Thoracic aorta (tissue), 2 donors: ENCODE results near the gene LMNTD2. TPM values are rescaled to one million over a fixed set of nuclear protein-coding genes. Genes with fewer than 3 reads are reported as not detected.
"Not testable (repeated sequence)": the region's sequence is repeated elsewhere in the genome, so short reads cannot be mapped to it uniquely, and the experiment has no call there.

Source experiments
- ATAC-seq: fragments of 150-250 bp; one replicate; pipeline ENCODE4 v1.8.0; 2017; ENCODE audit warnings: low read depth; ENCODE audit not compliant: insufficient number of reproducible peaks, low FRiP score
- DNase-seq: peaks from one replicate; pipeline ENCODE4 v3.0.0-alpha.2; 2020; ENCODE audit warnings: low spot score
- H3K27ac ChIP-seq, 2 donors: fragments of 200-600 bp; sonication (generic); 1 replicate in 1 of 2; 2 replicates in 1 of 2; pipeline ENCODE4 v1.5.1; 2016; ENCODE audit warnings: mild to moderate bottlenecking in 2 of 2, moderate library complexity in 2 of 2
- H3K27me3 ChIP-seq: fragments of 200-600 bp; sonication (generic); replicated peaks from 2 replicates; pipeline ENCODE4 v1.6.0; 2016; ENCODE audit warnings: mild to moderate bottlenecking; ENCODE audit not compliant: insufficient read depth
- H3K36me3 ChIP-seq: fragments of 200-600 bp; sonication (generic); one replicate; pipeline ENCODE4 v1.5.1; 2016
- H3K4me1 ChIP-seq, 2 donors: fragments of 200-600 bp; sonication (generic); 1 replicate in 1 of 2; 2 replicates in 1 of 2; pipeline versions ENCODE4 v1.5.1 to v1.6.0; 2016; ENCODE audit warnings: low read depth in 2 of 2, mild to moderate bottlenecking in 1 of 2; ENCODE audit not compliant: control insufficient read depth in 1 of 2
- H3K4me3 ChIP-seq: fragments of 200-600 bp; sonication (generic); 2 replicates; pipeline ENCODE4 v1.5.1; 2016; ENCODE audit warnings: mild to moderate bottlenecking
- H3K9me3 ChIP-seq: fragments of 200-600 bp; sonication (generic); 2 replicates; pipeline ENCODE4 v1.5.1; 2016
- total RNA-seq, 2 donors: library from RNA; depleted of rRNA; stranded (reverse); fragments of >200 nt; gene quantifications; one replicate each; pipeline versions ENCODE4 v1.1.0 to v1.2.3, GENCODE V29; 2016
- TF ChIP-seq, protein P1 (sequence below): fragments of 200-600 bp; sonication (generic); IDR thresholded peaks from one replicate; pipeline ENCODE4 v1.5.1; 2019; ENCODE audit warnings: antibody characterized with exemption

Gene LMNTD2
- total RNA-seq, 2 donors from 2014 or later: 1.1 to 2.7 TPM

DNA sequence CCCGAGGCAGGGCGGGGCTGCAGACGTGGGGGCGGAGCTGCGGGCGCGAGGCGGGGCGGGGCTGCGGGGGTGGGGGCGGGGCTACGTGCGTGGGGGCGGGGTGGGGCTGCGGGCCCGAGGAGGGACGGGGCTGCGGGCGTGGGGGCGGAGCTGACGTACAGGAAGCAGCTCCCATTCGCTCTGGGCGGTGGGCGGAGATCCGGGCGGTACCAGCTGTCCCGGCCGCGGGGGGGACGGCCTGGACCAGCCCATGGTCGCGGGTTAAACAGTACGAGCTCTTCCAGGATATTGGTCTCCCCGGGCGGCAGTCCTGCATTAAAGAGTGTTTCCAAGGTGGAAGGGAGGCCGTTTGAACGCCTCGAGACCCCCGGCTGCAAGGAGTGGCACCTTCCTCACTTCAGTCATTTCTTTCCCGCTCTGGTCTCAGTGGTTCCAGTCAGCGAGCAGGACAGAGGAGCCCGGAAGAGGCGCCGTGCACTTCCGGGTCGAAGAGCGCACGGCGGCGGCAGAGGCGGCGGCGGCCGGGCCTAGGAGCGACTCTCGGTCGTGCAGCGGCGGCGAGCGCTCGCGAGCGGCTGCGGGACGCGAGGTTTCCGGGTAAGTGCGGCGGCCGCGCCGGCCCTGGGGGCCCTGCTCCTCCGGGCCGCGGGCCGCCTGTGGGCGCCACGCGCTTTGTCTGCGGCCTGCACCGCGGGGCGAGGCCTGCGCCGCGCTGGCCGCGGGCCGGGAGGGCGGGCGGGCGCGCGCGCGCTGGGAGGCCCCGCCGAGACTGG, 15.6 kb upstream of the LMNTD2 start, which contains the start of gene PHRF1:
PHRF1 (plus strand) TSS at position 475 of the 773 bp plus-strand sequence. CDS start 5,043 bp downstream, outside the sequence.
- H3K27ac ChIP-seq: peak within 1 kb of the TSS; percentile 83 to 89
- peak within 1 kb of the TSS; percentile 88 for H3K4me3 ChIP-seq
- H3K9me3 ChIP-seq: no peaks in the 10 kb centered on the region
- ATAC-seq (peak; percentile 88), DNase-seq (peak; percentile 73)
- no peaks in the 10 kb centered on the region for H3K27me3 ChIP-seq
- TF ChIP-seq, protein P1, sequence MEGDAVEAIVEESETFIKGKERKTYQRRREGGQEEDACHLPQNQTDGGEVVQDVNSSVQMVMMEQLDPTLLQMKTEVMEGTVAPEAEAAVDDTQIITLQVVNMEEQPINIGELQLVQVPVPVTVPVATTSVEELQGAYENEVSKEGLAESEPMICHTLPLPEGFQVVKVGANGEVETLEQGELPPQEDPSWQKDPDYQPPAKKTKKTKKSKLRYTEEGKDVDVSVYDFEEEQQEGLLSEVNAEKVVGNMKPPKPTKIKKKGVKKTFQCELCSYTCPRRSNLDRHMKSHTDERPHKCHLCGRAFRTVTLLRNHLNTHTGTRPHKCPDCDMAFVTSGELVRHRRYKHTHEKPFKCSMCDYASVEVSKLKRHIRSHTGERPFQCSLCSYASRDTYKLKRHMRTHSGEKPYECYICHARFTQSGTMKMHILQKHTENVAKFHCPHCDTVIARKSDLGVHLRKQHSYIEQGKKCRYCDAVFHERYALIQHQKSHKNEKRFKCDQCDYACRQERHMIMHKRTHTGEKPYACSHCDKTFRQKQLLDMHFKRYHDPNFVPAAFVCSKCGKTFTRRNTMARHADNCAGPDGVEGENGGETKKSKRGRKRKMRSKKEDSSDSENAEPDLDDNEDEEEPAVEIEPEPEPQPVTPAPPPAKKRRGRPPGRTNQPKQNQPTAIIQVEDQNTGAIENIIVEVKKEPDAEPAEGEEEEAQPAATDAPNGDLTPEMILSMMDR: no peak
- H3K4me1 ChIP-seq: peaks cover 39 to 44% of the 10 kb centered on the region in 2 donors
- no peaks in the 10 kb centered on the region for H3K36me3 ChIP-seq

DNA sequence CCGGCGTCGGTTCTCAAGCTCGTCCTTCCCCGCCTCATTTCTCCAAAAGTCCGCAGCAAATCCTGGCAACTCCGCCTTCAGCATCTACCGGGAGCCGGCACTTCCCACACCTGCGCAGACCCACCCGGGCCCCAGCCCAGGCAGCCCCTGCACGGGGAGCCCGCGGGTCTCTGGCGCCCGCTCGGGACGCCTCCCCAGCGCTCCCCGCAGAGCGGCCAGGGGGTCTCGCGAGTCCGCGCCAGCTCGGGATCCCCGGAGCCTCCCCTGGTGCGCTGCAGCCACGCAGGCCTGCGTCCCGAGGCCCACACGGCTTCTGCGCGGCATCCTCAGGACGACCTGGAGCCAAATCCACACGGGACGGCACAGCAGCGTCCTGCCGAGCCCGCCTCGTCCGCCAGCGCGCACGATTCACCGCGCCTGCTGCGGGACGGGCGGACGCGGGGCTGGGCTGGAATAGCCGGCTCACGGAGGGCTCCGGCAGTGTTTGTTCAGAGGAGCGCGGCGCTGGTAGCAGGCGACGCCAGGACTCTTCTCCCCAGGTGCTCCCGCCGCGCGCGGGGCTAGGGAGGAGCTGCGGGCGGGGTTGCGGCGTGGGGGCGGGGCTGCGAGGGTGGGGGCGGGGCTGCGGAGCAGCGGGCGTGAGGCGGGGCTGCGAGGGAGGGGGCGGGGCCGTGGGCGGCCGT, 14.9 kb upstream of the LMNTD2 start:
- H3K36me3 ChIP-seq: no peaks in the 10 kb centered on the region
- H3K27ac ChIP-seq: peak overlapping the region in 1 of 2 donors; percentile 15
- TF ChIP-seq, protein P1: peak; percentile 25
- peaks cover 39 to 44% of the 10 kb centered on the region in 2 donors for H3K4me1 ChIP-seq
- DNase-seq (no peak), ATAC-seq (peak; percentile 24)
- peak overlapping the region; percentile 85 for H3K4me3 ChIP-seq
- H3K9me3 ChIP-seq: no peaks in the 10 kb centered on the region
- no peaks in the 10 kb centered on the region for H3K27me3 ChIP-seq

GRCh38 chr11:574632-575312, 14.2 kb upstream of the LMNTD2 start:
- H3K4me3 ChIP-seq: peak overlapping the region; percentile 85
- no peaks in the 10 kb centered on the region for H3K27me3 ChIP-seq
- no peak overlapping the region for H3K27ac ChIP-seq
- ATAC-seq (no peak), DNase-seq (no peak)
- TF ChIP-seq, protein P1: no peak
- H3K36me3 ChIP-seq: no peaks in the 10 kb centered on the region
- peaks cover 34 to 37% of the 10 kb centered on the region in 2 donors for H3K4me1 ChIP-seq
- no peaks in the 10 kb centered on the region for H3K9me3 ChIP-seq

DNA sequence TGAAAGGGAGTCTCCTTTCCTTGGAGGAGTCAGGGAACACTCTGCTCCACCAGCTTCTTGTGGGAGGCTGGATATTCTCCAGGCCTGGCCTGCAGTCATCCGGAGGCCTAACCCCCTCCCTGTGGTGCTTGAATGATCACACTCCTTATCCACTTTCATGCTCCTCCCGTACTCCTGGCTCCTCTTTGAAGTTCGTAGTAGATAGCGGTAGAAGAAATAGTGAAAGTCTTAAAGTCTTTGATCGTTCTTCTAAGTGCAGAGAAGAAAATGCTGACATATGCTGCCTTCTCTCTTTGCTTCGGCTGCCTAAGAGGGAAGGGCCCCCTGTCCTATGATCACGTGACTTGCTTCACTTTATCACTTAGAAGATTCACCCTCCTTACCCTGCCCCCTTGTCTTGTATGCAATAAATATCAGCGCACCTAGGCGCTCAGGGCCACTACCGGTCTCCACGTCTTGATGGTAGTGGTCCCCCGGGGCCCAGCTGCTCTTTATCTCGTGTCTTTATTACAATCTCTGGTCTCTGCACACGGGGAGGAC, 13.6 kb upstream of the LMNTD2 start:
- ATAC-seq, H3K36me3 ChIP-seq, H3K27me3 ChIP-seq, DNase-seq, H3K9me3 ChIP-seq, H3K4me3 ChIP-seq, H3K27ac ChIP-seq: not testable (repeated sequence)
- H3K4me1 ChIP-seq: peaks cover 27 to 35% of the 10 kb centered on the region in 2 donors

GRCh38 chr11:573146-573759, 12.7 kb upstream of the LMNTD2 start:
- no peak overlapping the region for H3K27ac ChIP-seq
- H3K4me3 ChIP-seq: no peak overlapping the region
- no peaks in the 10 kb centered on the region for H3K27me3 ChIP-seq
- TF ChIP-seq, protein P1: no peak
- DNase-seq (no peak), ATAC-seq (no peak)
- H3K9me3 ChIP-seq: no peaks in the 10 kb centered on the region
- no peaks in the 10 kb centered on the region for H3K36me3 ChIP-seq
- H3K4me1 ChIP-seq: peaks cover 19 to 29% of the 10 kb centered on the region in 2 donors
